NCI-H82 treated with DMSO at 0.1 percent for 48 hours (cell line): ENCODE results near the gene HSPA4.
"Not testable (repeated sequence)": the region's sequence is repeated elsewhere in the genome, so short reads cannot be mapped to it uniquely, and the experiment has no call there.

Experiments
- DNase-seq: peaks from one replicate; lab custom pipeline; 2025; ENCODE audit not compliant: unreplicated experiment; lab: John Stamatoyannopoulos, UW

HSPA4 gene

GRCh38 chr5:133049726-133050048, 2.1 kb upstream of the HSPA4 start:
- peak; percentile 68 for DNase-seq

DNA sequence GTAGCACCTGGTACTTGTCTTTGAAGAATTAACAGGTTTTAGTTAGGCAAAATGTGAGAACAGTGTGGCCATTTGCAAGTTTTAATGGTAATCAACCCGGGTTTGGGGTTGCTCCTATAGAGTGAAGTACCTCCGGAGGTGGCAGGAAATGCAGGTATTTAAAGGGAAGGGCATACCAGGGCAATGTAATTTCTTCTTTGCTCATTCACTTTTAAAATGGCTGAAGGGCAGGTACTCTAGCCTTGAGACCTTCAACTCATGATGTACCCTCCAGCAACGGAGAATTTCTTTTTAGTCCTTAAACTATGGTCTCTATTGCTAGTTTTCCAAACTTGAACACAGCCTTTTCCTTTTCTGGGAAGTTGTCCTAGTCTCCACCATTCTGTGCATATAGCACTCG, 1.3 kb upstream of the HSPA4 start:
- no peak for DNase-seq

- peak; percentile 81 for DNase-seq
Observed at GRCh38 chr5:133051061-133051541, 712 bp upstream of the HSPA4 start.

DNA sequence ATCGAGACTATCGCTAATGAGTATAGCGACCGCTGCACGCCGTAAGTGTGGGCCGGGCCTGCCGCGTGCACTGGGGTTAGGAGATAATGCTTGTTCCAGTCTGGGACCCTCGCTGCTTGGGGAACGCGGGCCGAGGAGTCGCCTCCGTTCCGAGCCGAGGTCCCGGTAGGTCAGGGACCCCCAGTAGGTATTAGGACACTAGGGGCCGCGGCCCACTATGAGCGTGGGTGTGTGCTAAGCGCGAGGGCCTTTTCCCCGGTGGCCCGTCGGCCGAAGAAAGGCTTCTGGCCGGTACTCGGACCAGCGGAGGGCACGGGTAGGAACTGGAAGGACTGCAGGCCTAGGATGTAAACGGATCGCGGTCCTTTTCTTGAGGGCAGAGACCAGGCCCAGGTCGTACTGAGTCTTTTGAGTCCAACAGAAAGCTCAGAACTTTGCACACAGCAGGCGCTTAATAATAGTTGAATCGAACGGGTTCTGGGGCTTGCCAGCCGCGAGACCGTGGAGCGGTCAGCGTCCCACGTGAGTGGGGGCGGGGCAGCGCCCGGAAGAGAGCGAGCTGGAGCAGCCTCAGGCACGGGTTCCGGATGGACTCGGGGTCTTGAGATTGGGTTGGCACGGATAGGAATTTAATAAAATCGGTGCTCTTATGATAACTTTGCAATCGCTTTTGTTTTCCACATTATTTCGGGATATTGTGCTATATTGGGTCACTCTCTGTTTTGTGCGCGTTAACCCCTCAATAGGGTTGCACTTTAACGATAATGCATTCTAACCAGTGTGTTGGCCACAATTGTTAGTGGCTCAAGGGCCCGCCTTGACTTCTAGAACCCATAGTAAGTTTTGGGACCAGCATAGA, 733 bp downstream of the HSPA4 start:
- DNase-seq, result no peak

GRCh38 chr5:133053448-133053847, 1.6 kb downstream of the HSPA4 start:
- no peak for DNase-seq

GRCh38 chr5:133054697-133055471, 3.1 kb downstream of the HSPA4 start:
- no peak for DNase-seq

DNA sequence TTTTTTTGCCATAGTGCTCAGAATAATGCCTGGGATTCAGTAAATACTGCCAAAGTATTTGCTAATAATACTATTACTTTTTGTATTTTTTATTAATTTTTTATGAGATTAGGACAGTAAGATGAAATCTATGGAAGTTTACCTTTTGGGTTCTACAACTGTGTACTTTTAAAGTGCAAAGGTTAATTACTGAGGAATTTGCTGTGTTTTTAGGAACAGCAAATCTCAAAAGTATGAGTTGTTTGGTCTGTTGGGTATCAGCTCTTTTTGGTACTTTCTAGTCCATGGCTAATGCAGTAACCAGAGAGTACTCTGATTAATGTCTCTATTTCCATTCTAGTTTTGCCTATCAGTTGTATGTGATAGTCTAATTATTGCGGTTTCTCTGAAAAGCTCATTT, 5.1 kb downstream of the HSPA4 start:
- DNase-seq, result no peak

DNA sequence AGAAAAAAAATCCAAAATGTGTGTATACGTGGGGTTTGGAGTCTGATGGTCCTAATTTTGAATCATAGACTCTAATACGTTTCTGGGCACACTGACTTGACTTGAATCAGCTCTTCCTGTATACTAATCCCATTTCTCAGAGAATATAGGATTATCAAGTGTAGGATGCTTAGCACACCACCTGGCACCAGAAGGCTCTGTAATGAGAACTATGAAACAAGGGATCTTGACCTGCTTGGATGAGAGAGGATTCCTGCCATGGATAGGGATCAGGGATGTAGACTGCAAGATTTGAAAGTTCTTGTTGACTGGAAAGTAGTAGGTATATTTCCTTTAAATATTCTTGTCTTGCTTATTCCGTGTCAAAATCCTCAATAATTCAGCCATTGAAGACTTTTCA, 7.8 kb downstream of the HSPA4 start:
- DNase-seq, result peak; percentile 97

GRCh38 chr5:133062276-133062675, 10.5 kb downstream of the HSPA4 start:
- no peak for DNase-seq

DNA sequence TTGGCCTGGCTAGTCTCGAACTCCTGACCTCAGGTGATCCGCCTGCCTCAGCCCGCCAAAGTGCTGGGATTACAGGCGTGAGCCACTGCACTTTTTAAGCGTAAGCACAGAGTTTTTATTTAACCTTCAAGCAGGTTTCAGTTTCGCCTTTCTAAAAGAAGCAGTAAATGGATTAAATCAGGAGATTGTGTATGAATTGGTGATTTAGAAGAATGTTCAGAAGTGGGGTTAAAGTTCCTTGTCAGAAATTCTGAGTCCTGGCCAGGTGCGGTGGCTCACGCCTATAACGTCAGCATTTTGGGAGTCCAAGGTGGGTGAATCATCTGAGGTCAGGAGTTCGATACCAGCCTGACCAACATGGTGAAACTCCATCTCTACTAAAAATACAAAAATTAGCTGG, 12.2 kb downstream of the HSPA4 start:
- no peak for DNase-seq

DNA sequence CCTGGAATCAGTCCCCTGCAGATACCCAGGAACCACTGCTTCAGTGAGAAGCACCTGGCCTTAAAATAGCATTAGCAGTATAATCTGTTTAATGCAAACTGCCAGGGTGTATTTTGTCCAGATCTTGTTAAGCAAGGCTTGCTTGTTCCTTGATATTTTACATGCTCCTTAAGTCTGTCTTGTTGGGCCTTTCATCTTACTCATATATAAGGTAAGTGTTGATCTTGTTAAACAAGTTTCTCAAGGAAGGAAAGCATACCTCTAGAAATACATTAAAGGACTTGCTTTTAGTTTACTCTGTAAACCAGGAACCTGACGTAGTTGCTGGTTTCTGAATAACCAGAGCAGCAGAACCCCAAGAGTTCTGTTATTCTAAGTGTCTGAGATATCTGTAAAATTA, 13.7 kb downstream of the HSPA4 start:
- DNase-seq, result peak; percentile 77

- DNase-seq, result no peak
Observed at GRCh38 chr5:133066045-133066444, 14.2 kb downstream of the HSPA4 start.

DNA sequence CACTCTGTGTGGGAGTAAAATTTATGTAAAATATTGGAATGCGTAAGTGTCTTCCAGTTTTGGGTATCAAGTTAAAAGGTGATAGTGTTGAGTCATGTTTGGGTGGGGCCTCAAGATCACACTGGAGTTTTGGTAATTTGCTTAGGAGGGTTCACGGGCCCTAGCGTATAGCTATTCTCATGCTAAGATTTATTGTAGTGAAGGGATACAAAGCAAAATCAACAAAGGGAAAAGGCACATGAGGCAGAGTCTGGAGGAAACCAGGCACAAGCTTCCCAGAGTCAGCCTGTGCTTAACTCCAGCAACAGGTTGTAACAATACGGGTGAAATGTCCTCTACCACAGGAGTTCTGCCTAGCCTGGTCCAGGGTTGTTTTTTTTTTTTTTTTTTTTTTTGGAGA, 20.2 kb downstream of the HSPA4 start:
- DNase-seq, result no peak

DNA sequence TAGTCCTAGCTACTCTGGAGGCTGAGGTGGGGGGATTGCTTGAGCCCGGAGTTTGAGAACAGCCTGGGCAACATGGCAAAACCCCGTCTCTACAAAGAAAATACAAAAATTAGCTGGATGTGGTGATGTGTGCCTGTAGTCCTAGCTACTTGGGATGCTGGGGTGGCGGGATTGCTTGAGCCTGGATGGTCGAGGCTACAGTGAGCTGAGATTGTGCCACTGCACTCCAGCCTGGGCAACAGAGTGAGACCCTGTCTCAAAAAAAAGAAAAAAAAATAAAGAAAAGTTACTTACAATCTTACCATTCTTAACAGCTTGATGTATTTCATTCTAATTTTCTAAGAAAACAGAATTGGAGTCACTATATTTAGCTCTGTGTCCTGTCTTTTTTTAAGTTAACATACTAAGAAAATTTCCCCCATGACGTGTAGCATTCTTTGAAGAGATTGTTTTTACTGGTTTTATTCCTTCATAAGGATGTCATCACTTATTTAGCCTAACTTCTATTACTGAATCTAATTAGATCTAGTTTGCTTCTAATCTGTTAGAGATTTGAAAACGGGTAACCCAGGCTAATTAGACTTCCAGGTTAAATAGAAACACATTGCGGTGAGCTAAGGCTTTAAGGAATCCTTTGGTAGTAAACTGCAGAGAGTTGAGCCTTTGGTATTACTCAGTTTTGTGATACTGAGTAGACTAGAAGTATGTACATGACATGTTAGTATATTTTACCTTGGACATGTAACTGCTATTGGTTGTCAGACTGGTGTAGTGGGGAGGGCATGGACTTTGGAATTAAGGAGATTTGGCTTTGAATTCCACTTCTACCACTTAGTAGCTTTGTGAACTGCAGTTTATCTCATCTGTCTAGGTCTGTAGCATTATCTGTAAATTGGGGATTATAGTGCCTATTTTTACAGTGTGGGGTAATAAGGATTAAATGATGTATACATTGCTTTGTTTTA, 24.0 kb downstream of the HSPA4 start:
- peak; percentile 91 for DNase-seq

DNA sequence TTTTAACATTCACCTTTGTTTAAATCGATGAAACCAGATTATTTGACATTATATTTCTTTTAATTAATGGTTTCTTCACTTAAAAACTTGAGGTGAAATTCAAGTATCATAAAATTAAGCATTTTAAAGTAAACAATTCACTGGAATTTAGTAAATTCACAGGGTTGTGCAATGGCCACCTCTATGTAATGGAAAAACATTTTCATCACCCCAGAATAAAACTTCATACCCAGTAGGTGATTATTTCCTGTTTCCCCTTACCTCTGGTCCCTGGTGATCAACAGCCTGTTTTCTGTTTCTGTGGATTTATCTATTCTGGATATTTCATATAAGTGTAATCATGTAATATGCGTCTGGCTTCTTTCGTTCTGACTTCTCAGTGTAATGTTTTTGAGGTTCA, 27.2 kb downstream of the HSPA4 start:
- no peak for DNase-seq

- no peak for DNase-seq
Observed at GRCh38 chr5:133081036-133081435, 29.2 kb downstream of the HSPA4 start.

DNA sequence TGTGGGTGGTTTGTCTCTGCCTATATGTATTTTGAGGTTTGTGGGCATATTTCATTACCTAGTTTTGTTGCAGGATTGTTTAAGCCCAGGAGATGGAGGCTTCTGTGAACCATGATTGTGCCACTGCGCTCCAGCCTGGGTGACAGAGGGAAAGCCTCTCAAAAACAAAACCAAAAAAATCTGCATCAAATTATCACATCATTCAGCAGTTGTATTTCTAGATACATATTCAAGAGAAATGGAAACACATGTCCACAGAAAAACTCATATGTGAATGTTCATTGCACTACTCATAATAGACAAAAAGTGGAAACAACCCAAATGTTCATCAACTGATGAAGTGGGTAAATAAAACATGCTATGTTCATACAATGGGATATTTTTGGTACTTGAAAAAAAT, 29.9 kb downstream of the HSPA4 start:
- DNase-seq, result no peak

GRCh38 chr5:133082128-133082527, 30.3 kb downstream of the HSPA4 start:
- DNase-seq, result no peak

- no peak for DNase-seq
Observed at GRCh38 chr5:133083901-133084300, 32.1 kb downstream of the HSPA4 start.

GRCh38 chr5:133085171-133085570, 33.4 kb downstream of the HSPA4 start:
- DNase-seq, result not testable (repeated sequence)

DNA sequence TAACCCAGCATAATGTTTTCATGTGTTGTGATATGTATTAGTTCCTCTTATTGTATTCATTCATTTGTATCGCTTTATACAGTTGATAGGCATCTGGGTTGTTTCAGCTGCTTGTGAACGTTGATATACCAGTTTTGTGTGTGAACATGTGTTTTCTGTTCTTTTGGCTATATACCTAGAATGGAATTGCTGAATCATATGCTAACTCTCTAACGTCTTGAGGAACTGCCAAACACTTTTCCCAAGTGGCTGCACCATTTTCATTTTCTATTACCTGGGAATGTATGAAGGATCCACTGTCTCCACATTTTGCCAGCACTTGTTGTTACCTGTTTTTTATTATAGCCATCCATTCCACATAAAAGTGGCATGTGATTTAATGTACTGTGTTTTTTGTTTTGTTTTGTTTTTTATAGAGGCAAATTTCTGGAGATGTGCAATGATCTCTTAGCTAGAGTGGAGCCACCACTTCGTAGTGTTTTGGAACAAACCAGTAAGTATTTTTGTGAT, 34.6 kb downstream of the HSPA4 start:
- no peak for DNase-seq
